Kidney capillary endothelial cell (primary cell): ENCODE data around the gene OR6C65.
"Not testable (repeated sequence)": the region's sequence is repeated elsewhere in the genome, so short reads cannot be mapped to it uniquely, and the experiment has no call there.

Source experiments
- DNase-seq: peaks from one replicate; pipeline ENCODE4 v3.0.0-alpha.2; 2018; ENCODE audit warnings: low spot score

OR6C65 gene

GRCh38 chr12:55400229-55400628 is at the start of gene OR6C65:
Gene OR6C65, plus strand, starts transcription at chr12:55400529. Its CDS starts 0 bp downstream, at chr12:55400529.
- DNase-seq = no peak

GRCh38 chr12:55355338-55355737 is 45.0 kb upstream of the OR6C65 start:
- not testable (repeated sequence) for DNase-seq

DNA sequence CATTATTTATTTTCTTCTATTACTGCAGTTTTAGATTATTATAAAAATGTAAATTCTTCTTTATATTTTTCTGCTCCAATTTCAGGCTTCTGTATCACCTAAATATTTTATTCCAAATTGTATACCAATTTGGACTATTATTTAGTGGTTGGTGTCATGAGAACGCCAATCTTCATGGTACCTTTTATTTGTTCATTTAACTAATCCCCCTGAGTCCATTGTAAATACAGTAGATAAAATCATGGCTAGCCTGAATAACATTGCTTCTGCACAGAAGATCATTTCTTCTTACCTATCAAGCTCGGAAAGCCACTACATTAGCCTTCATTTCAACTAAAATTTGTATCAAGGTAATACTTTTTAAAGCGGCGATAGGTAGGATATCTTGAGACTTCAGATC is 37.7 kb upstream of the OR6C65 start, which contains the start of gene OR6C75:
OR6C75 (plus strand) TSS at position 301 of the 400 bp plus-strand sequence. CDS start 2,136 bp downstream, outside the sequence.
- no peak for DNase-seq

DNA sequence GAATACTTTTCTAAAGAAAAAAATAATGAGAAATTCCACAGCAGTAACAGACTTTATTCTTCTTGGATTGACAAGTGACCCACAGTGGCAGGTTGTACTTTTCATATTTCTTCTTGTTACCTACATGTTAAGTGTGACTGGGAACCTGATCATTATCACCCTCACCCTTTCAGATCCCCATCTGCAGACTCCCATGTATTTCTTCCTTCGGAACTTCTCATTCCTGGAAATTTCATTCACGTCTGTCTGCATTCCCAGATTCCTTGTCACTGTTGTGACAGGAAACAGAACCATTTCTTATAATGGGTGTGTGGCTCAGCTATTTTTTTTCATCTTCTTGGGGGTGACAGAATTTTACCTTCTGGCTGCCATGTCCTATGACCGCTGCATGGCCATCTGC is 35.2 kb upstream of the OR6C65 start:
- DNase-seq = no peak

DNA sequence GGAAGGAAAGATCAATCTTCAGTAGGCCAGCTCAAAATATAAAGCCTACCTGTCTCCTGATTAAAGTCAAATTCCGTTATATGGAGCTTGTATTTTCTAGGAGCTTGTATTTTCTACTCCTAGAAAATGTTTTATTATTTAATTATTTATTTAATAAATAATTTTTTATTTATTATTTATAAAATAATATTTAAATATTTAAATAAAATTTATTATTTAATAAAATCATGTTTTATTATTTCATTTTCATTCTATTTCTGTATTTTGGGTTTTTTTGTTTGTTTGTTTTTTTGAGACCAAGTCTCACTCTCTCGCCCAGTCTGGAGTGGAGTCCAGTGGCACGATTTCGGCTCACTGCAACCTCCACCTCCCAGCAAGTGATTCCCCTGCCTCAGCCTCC is 27.8 kb upstream of the OR6C65 start:
- DNase-seq = no peak

- DNase-seq = no peak
Measured at GRCh38 chr12:55385891-55386290, 14.4 kb upstream of the OR6C65 start.

DNA sequence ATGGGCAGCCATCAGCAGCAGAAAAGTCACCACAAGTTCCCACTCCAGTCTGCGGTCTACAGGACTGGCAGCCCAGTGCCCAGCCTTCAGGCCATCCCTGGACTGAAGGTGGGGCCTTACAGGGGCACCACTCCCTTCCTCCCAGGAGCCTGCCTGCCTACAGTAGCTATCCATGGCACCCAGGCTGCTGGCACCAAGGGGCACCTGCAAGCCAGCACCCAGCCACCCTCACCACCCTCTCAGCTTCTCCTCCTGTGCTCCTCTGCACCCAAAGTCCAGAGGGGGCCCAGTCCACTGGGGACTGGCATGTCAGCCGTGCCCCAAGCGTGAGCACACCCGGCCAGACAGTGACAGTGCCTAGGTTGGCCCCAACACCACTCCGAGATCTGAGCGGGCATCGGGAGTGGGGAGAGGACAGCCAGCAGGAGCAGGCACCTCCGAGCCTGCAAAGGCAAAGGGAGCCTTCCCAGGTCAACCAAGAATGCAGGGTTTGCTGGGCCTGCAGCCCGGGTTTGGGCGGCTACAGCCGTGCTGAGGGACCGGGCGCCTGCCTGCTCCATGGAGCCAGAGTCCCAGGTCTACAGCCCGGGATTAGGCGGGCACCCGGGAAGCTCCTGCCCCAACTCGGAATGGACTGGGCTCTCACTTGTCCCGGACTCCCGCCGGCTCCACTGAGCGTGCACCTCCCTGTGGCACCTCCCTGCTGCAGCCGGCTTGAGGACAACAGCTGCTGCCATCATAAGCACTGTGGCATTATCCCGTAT is 8.1 kb upstream of the OR6C65 start:
- DNase-seq = no peak

GRCh38 chr12:55396326-55396725 is 4.0 kb upstream of the OR6C65 start:
- no peak for DNase-seq

- DNase-seq = peak; percentile 25
Measured at GRCh38 chr12:55407866-55408265, 7.5 kb downstream of the OR6C65 start.

DNA sequence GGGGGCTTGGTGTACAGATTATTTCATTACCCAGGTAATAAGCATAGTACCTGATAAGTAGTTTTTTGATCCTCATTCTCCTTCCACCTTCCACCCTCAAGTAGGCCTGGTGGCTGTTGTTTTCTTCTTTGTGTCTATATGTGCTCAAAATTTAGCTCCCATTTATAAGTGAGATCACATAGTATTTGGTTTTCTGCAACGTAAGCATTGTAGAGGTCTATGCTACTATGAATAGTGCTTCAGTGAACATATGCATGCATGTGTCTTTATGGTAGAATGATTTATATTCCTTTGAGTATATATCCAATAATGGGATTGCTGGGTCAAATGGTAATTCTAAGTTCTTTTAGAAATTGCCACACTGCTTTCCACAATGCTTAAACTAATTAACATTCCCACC is 8.8 kb downstream of the OR6C65 start:
- DNase-seq = not testable (repeated sequence)

DNA sequence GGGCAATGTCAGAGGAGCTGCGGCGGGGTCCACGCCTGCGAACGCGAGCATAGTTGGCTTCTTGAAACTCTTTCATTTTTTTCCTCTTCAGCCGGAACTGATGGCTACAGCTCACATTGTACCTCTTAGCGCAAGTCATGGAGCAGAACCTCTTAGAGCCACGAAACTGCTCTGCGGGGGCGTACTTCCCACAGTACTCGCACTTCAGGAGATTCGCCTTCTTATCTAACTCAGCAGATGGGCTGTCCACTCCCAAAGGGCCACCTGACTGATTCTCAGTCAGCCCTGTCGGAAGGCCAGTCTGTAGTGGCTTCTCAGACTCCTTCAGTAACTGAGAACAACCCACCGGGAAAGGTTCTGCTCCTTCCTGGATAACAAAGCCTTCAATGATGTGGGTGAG is 11.8 kb downstream of the OR6C65 start:
- not testable (repeated sequence) for DNase-seq

GRCh38 chr12:55413498-55414388 is 13.4 kb downstream of the OR6C65 start:
- DNase-seq = not testable (repeated sequence)

DNA sequence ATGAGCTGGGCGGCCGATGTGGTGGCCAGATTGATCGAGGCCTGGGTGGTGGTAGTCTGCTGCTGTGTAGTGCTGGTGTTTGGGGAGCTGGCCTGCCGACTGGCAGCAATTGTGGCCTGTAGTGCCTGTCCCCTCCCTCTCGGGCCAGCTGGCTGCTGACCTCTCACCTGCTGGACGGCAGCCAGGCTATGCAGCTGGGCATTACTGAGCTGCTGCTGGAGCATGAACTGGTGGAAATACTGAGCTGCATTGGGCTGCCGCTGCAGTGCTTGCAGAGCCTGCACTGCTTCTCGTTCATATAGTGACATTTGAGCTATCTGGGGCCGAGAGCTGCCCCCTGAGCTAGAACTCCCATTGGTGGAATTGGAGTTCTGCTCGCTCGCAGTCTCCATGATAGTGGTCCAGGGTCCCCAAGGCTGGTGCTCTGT is 14.1 kb downstream of the OR6C65 start:
- not testable (repeated sequence) for DNase-seq

- not testable (repeated sequence) for DNase-seq
Measured at GRCh38 chr12:55414889-55415288, 14.6 kb downstream of the OR6C65 start.

GRCh38 chr12:55416961-55417360 is 16.6 kb downstream of the OR6C65 start:
- DNase-seq = no peak

- no peak for DNase-seq
Measured at GRCh38 chr12:55420307-55420962, 20.1 kb downstream of the OR6C65 start.

DNA sequence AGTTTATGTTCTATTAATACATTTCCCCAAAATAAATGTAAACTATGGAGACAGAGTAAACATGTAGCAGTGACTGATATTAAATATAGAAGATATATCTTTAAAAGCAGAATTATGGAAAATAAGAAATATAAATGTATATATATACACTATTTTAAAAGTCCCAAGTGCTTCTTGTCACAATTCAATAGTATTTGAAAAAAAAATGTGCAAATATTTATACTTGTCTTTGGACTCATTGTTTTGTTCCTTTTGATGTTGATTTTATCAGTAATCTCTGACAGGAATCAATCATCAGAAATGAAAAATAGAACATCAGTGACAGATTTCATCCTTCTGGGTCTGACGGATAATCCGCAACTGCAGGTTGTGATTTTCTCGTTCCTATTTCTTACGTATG is 25.6 kb downstream of the OR6C65 start, which contains the start of gene OR6C76:
OR6C76 (plus strand) TSS at position 301 of the 400 bp plus-strand sequence; CDS start at position 301, 0 bp downstream.
- no peak for DNase-seq

GRCh38 chr12:55428331-55429243 is 28.3 kb downstream of the OR6C65 start:
- DNase-seq = no peak

DNA sequence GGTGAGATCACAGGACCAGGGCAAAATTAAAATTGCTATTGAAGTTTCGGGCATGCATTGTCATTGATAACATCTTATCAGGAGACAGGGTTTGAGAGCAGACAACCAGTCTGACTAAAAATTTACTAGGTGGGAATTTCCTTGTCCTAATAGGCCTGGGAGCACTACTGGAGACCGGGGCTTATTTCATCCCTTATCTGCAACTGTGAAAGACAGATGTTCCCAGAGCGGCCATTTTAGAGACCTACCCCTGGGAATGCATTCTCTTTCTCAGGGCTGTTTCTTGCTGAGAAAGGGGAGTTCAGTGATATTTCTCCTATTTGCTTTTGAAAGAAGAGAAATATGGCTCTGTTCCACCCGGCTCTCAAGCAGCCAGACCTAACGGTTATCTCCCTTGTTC is 40.9 kb downstream of the OR6C65 start:
- DNase-seq = not testable (repeated sequence)

DNA sequence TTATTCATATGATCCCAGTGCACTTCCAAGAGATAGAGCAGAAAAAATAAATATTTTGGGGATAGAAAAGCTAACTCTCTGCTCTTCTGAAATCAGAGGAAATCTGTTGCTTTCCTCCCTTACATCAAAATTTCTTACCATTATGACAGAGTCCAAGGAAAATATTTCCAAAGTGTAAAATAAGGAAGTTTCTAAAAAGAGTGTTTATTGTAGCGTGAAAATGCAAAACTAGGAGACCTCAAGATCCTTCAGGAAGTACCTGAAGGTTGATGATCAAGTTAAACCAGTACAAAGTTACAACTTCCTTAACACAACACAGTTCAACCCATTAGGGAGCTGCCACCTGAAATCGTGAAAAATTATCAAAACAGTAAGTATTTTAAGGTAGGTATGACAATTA is 43.4 kb downstream of the OR6C65 start, which contains the start of gene OR6C2:
OR6C2 (plus strand) TSS at position 301 of the 400 bp plus-strand sequence. CDS start 8,138 bp downstream, outside the sequence.
- no peak for DNase-seq

DNA sequence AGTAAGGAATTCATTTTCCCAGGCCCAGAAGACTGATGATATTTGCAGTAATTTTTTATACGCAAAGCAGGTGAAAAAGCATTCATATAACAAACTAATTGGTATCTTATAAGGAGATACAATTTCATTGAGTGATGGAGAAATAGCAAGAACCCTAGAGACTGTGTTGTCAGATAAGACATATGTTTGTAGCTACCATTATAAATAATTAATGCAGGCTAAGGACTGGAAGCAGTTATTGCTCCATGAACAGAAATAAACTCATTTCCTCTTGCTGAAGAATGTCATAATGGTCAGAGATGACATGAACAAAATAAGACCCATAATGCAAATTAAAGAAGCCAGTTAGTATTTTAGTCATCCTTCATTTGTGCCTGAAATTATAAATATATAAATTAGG is 45.0 kb downstream of the OR6C65 start:
- no peak for DNase-seq
